ENCODE measurements around the gene FOSL2.

- TF ChIP-seq CTCF (IDR thresholded peaks at IDR 0.05) (no peak), GABPA (IDR thresholded peaks at IDR 0.05; ENCODE audit: low read depth) (no peak; the same call in 1 of the 2 replicates), MXI1 (IDR thresholded peaks at IDR 0.05; ENCODE audit: low read depth, low read length) (no peak), USF2 (IDR thresholded peaks at IDR 0.05; ENCODE audit: borderline replicate concordance, low read depth, low read length) (no peak), TAF1 (IDR thresholded peaks at IDR 0.05; ENCODE audit: borderline replicate concordance, low read depth, low read length) (no peak), CHD2 (IDR thresholded peaks at IDR 0.05; ENCODE audit: low read length, partially characterized antibody) (peak; percentile 15), FOXJ3 (CRISPR knock-in tag; IDR thresholded peaks at IDR 0.05) (peak; percentile 24), MAX (IDR thresholded peaks at IDR 0.05; ENCODE audit: low read depth) (peak; percentile 75), GATA2 (CRISPR knock-in tag; IDR thresholded peaks at IDR 0.05) (no peak), EZH2phosphoT487 (IDR thresholded peaks at IDR 0.05; ENCODE audit: borderline replicate concordance, low read depth) (no peak), RFX5 (IDR thresholded peaks at IDR 0.05; ENCODE audit: low read length) (no peak), NFIC (IDR thresholded peaks at IDR 0.05; ENCODE audit: borderline replicate concordance) (no peak)
Observed at GRCh38 chr2:28390746-28391563, 1.7 kb upstream of the FOSL2 start.
